Neural cell (in vitro differentiated cells): Measurements from ENCODE around the gene FASTKD1. TPM values are rescaled to one million over a fixed set of nuclear protein-coding genes. Genes with fewer than 3 reads are reported as not detected.
A peak's percentile ranks its signal among the peaks of the same experiment; 100 is the strongest.
"Not testable (repeated sequence)": the region's sequence is repeated elsewhere in the genome, so short reads cannot be mapped to it uniquely, and the experiment has no call there.

Experiments used
- H2AFZ ChIP-seq: fragments of 200-600, 300-800 bp; sonication (generic), shearing (Covaris generic); 2 replicates; pipeline ENCODE4 v1.6.0; 2014; ENCODE audit warnings: low read depth, mild to moderate bottlenecking, antibody characterized with exemption, low read length, moderate library complexity
- H3F3A ChIP-seq: fragments of 200-600 bp; shearing (Covaris generic); 2 replicates; pipeline ENCODE4 v1.6.1; 2016; ENCODE audit warnings: mild to moderate bottlenecking, moderate library complexity, mixed read lengths, antibody characterized with exemption, low read length; ENCODE audit not compliant: insufficient read depth, poor library complexity, severe bottlenecking
- H3K27ac ChIP-seq: fragments of 200-600, 300-800 bp; sonication (generic), shearing (Covaris generic); 2 replicates; pipeline ENCODE4 v1.5.1; 2014; ENCODE audit warnings: mild to moderate bottlenecking, low read length, moderate library complexity
- H3K27me3 ChIP-seq: fragments of 300-800, 200-600 bp; sonication (generic), shearing (Covaris generic); 2 replicates; pipeline ENCODE4 v1.6.0; 2014; ENCODE audit warnings: mild to moderate bottlenecking, low read depth, low read length, moderate library complexity; ENCODE audit not compliant: insufficient read depth
- H3K36me3 ChIP-seq: fragments of 300-800, 200-600 bp; sonication (generic), shearing (Covaris generic); 2 replicates; pipeline ENCODE4 v1.5.1; 2014; ENCODE audit warnings: mild to moderate bottlenecking, antibody characterized with exemption, low read length, moderate library complexity; ENCODE audit not compliant: insufficient read depth
- H3K4me2 ChIP-seq: fragments of 300-800, 200-600 bp; sonication (generic), shearing (Covaris generic); 2 replicates; pipeline ENCODE4 v1.6.0; 2014; ENCODE audit warnings: mild to moderate bottlenecking, low read length
- H3K4me3 ChIP-seq: fragments of 300-800, 200-600 bp; sonication (generic), shearing (Covaris generic); 2 replicates; pipeline ENCODE4 v1.5.1; 2014; ENCODE audit warnings: mild to moderate bottlenecking, low read length, moderate library complexity
- H3K79me2 ChIP-seq: fragments of 200-600 bp; shearing (Covaris generic); replicated peaks from 2 replicates; pipeline ENCODE4 v1.6.0; 2014; ENCODE audit warnings: mild to moderate bottlenecking, low read length, moderate library complexity; ENCODE audit not compliant: insufficient read depth
- H3K9ac ChIP-seq: fragments of 300-800, 200-600 bp; sonication (generic), shearing (Covaris generic); 2 replicates; pipeline ENCODE4 v1.6.1; 2016; ENCODE audit warnings: mild to moderate bottlenecking, low read length, mixed read lengths
- H3K9me2 ChIP-seq: fragments of 200-600 bp; shearing (Covaris generic); 2 replicates; pipeline ENCODE4 v1.6.1; 2016; ENCODE audit warnings: mild to moderate bottlenecking, low read length, mixed read lengths; ENCODE audit not compliant: insufficient read depth
- H3K9me3 ChIP-seq: fragments of 200-600, 300-800 bp; sonication (generic), shearing (Covaris generic); 2 replicates; pipeline ENCODE4 v1.6.1; 2016; ENCODE audit warnings: mild to moderate bottlenecking, mixed run types, low read length, moderate library complexity, mixed read lengths
- H4K20me1 ChIP-seq: fragments of 200-600 bp; shearing (Covaris generic); 2 replicates; pipeline ENCODE4 v1.6.1; 2016; ENCODE audit warnings: mild to moderate bottlenecking, mixed run types; ENCODE audit not compliant: insufficient read depth
- EP300 ChIP-seq: fragments of 450-650 bp; conservative IDR thresholded peaks from 2 replicates; pipeline ENCODE4 v1.6.1; 2014; ENCODE audit warnings: antibody characterized with exemption, mild to moderate bottlenecking, moderate library complexity; ENCODE audit not compliant: poor library complexity, severe bottlenecking
- EZH2 ChIP-seq: fragments of 200-600, 300-800 bp; shearing (Covaris generic), sonication (generic); IDR thresholded peaks from 2 replicates; pipeline ENCODE4 v1.6.1; 2014; ENCODE audit warnings: antibody characterized with exemption, low read length, borderline replicate concordance, mild to moderate bottlenecking; ENCODE audit not compliant: insufficient read depth, poor library complexity, severe bottlenecking
- MXI1 ChIP-seq: fragments of 450-650 bp; conservative IDR thresholded peaks from 2 replicates; pipeline ENCODE4 v1.6.1; 2014; ENCODE audit warnings: antibody characterized with exemption, mild to moderate bottlenecking; ENCODE audit not compliant: poor library complexity, severe bottlenecking
- POLR2AphosphoS5 ChIP-seq: IDR thresholded peaks from 2 replicates; pipeline ENCODE4 v1.6.1; 2012
- RAD21 ChIP-seq: fragments of 450-650 bp; conservative IDR thresholded peaks from 2 replicates; pipeline ENCODE4 v1.6.1; 2014; ENCODE audit warnings: antibody characterized with exemption, mild to moderate bottlenecking, moderate library complexity
- SMC3 ChIP-seq: fragments of 450-650 bp; conservative IDR thresholded peaks from 2 replicates; pipeline ENCODE4 v1.6.1; 2014; ENCODE audit warnings: antibody characterized with exemption, mild to moderate bottlenecking, moderate library complexity; ENCODE audit not compliant: poor library complexity
- polyA plus RNA-seq: library from polyadenylated mRNA; depleted of rRNA; stranded (reverse); fragments of >200 nt; gene quantifications from 2 replicates; pipeline ENCODE4 v1.2.3, GENCODE V29; 2014
- TF ChIP-seq, protein P1 (sequence below): IDR thresholded peaks from 2 replicates; pipeline ENCODE4 v1.6.1; 2012; ENCODE audit warnings: borderline replicate concordance

Gene FASTKD1
- polyA plus RNA-seq, 1 donor from 2014 or later: 50.3 TPM

GRCh38 chr2:169516488-169516995 is 57.1 kb downstream of the FASTKD1 start:
- H3K36me3 ChIP-seq, H2AFZ ChIP-seq, H3K4me2 ChIP-seq, H3K9me3 ChIP-seq, H3K9me2 ChIP-seq, H3F3A ChIP-seq, H4K20me1 ChIP-seq, H3K79me2 ChIP-seq, H3K27me3 ChIP-seq, H3K9ac ChIP-seq, H3K4me3 ChIP-seq: not testable (repeated sequence)
- peak; percentile 37 for TF ChIP-seq POLR2AphosphoS5
- TF ChIP-seq EP300: peak; percentile 83
- H3K27ac ChIP-seq: peak overlapping the region; percentile 39

DNA sequence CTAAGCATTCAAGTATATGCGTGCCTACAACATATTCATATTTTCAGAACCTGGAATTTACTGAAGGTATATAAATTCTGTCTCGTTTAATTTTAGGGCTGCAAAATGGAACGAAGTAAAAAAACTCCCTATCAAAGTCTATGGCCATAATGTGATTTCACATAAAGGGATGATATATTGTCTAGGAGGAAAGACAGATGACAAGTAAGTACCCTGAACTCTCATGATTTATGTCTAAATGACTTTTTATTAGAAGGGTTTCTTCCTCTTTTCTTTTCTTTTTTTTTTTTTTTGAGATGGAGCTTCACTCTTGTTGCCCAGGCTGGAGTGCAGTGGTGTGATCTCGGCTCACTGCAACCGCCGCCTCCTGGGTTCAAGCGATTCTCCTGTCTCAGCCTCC is 58.9 kb downstream of the FASTKD1 start:
- H3K27me3 ChIP-seq, H3K9ac ChIP-seq, H3K27ac ChIP-seq, H3K4me3 ChIP-seq, H3K36me3 ChIP-seq, H3K79me2 ChIP-seq, H3F3A ChIP-seq, H3K9me2 ChIP-seq, H2AFZ ChIP-seq, H4K20me1 ChIP-seq, H3K4me2 ChIP-seq, H3K9me3 ChIP-seq: not testable (repeated sequence)

DNA sequence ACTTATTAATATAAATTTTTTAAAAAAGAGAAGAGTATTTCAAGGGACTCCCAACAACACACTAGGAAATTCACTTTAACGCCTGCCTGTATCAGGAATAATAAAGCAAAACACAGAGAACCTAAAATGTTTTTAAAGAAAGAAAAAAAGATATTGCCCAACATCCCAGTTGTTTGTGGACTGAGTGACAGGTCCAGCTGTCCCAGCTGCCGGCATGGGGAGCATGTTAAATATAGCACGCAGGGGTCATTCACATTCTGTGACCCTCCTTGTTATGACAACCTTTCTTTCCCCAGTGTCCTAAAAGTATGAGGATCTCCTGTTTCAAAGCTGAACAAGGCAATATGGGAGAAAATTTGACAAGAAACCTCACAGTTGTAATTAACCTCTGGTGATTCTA is 59.7 kb downstream of the FASTKD1 start:
- Histone ChIP-seq H3K4me3 (no peak overlapping the region), H4K20me1 (no peaks in the 10 kb centered on the region), H3K9me3 (no peaks in the 10 kb centered on the region), H3K27ac (no peak overlapping the region), H3F3A (no peaks in the 10 kb centered on the region), H3K36me3 (no peaks in the 10 kb centered on the region), H3K79me2 (no peaks in the 10 kb centered on the region), H3K4me2 (no peak overlapping the region), H3K9me2 (no peaks in the 10 kb centered on the region), H2AFZ (no peak overlapping the region), H3K9ac (no peak overlapping the region), H3K27me3 (no peaks in the 10 kb centered on the region)
- TF ChIP-seq POLR2AphosphoS5 (no peak), EZH2 (no peak)

DNA sequence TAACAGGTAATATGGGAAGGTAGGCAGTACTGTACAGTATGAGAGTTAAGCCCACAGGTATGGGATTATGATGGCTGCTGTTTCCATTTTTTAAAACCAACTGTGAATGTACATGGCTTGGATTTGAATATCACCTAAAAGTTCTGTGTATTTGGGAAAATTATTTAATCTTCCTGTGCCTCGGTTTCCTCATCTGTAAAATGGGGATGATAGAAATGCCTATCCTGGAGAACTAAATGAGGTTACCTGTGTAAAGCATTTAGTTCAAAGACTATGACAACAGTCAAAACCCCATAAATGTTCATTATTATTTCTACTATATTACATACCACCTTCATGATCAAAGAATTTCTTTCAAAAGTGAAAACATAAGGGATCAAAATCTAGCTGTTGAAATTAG is 60.6 kb downstream of the FASTKD1 start:
- Histone ChIP-seq H3K9me3 (no peaks in the 10 kb centered on the region), H3F3A (no peaks in the 10 kb centered on the region), H4K20me1 (no peaks in the 10 kb centered on the region), H3K9me2 (no peaks in the 10 kb centered on the region), H3K79me2 (no peaks in the 10 kb centered on the region), H3K36me3 (no peaks in the 10 kb centered on the region), H3K27ac (no peak overlapping the region), H3K4me3 (no peak overlapping the region), H3K4me2 (no peak overlapping the region), H3K9ac (no peak overlapping the region), H2AFZ (no peak overlapping the region), H3K27me3 (no peaks in the 10 kb centered on the region)
- TF ChIP-seq, protein P1, sequence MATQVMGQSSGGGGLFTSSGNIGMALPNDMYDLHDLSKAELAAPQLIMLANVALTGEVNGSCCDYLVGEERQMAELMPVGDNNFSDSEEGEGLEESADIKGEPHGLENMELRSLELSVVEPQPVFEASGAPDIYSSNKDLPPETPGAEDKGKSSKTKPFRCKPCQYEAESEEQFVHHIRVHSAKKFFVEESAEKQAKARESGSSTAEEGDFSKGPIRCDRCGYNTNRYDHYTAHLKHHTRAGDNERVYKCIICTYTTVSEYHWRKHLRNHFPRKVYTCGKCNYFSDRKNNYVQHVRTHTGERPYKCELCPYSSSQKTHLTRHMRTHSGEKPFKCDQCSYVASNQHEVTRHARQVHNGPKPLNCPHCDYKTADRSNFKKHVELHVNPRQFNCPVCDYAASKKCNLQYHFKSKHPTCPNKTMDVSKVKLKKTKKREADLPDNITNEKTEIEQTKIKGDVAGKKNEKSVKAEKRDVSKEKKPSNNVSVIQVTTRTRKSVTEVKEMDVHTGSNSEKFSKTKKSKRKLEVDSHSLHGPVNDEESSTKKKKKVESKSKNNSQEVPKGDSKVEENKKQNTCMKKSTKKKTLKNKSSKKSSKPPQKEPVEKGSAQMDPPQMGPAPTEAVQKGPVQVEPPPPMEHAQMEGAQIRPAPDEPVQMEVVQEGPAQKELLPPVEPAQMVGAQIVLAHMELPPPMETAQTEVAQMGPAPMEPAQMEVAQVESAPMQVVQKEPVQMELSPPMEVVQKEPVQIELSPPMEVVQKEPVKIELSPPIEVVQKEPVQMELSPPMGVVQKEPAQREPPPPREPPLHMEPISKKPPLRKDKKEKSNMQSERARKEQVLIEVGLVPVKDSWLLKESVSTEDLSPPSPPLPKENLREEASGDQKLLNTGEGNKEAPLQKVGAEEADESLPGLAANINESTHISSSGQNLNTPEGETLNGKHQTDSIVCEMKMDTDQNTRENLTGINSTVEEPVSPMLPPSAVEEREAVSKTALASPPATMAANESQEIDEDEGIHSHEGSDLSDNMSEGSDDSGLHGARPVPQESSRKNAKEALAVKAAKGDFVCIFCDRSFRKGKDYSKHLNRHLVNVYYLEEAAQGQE: no peak
- TF ChIP-seq MXI1 (no peak), RAD21 (no peak), EP300 (no peak), SMC3 (no peak)
